Subcutaneous adipose tissue (tissue), 4 donors: ENCODE data around the gene KAT2B. TPM values are rescaled to one million over a fixed set of nuclear protein-coding genes. Genes with fewer than 3 reads are reported as not detected.

ENCODE experiments used
- total RNA-seq, 4 donors: library from RNA; depleted of rRNA; stranded (reverse); fragments of >200 nt; gene quantifications; one replicate each; pipeline ENCODE4 v1.1.0, GENCODE V29; 2016
- TF ChIP-seq, protein P1 (sequence below): fragments of 450-650 bp; IDR thresholded peaks from one replicate; pipeline ENCODE4 v1.5.1; 2016; ENCODE audit warnings: low read depth, mild to moderate bottlenecking, control low read depth, antibody characterized with exemption, moderate library complexity

KAT2B gene
- total RNA-seq, 4 donors from 2014 or later = 37.6 to 44.0 (median 42.6) TPM

DNA sequence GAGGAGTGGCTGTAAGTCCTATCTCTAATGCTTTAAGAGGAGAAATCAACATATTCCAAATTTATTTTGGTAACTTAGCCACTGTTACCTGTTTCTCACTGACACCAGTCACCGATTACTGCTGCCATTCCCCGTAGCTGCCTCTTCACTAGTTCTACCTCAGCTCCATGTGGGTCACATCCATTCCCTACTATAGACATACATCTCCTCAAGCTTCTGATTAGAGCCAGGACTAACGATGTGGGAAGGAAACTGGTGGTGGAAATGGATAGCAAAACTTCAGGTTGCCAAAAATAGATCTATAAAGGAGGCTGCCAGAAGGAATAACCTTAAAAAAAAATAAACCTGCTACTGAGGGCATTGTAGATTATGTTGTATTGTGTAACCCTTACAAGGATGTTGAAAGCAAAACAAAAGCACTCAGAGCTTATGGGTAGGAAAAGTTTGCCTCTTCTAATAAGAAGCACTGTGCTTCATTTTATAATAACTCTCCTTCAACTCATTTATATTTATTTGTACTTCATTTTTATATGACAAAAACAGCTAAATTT, 56.0 kb downstream of the KAT2B start:
- TF ChIP-seq, protein P1, sequence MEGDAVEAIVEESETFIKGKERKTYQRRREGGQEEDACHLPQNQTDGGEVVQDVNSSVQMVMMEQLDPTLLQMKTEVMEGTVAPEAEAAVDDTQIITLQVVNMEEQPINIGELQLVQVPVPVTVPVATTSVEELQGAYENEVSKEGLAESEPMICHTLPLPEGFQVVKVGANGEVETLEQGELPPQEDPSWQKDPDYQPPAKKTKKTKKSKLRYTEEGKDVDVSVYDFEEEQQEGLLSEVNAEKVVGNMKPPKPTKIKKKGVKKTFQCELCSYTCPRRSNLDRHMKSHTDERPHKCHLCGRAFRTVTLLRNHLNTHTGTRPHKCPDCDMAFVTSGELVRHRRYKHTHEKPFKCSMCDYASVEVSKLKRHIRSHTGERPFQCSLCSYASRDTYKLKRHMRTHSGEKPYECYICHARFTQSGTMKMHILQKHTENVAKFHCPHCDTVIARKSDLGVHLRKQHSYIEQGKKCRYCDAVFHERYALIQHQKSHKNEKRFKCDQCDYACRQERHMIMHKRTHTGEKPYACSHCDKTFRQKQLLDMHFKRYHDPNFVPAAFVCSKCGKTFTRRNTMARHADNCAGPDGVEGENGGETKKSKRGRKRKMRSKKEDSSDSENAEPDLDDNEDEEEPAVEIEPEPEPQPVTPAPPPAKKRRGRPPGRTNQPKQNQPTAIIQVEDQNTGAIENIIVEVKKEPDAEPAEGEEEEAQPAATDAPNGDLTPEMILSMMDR = no peak

DNA sequence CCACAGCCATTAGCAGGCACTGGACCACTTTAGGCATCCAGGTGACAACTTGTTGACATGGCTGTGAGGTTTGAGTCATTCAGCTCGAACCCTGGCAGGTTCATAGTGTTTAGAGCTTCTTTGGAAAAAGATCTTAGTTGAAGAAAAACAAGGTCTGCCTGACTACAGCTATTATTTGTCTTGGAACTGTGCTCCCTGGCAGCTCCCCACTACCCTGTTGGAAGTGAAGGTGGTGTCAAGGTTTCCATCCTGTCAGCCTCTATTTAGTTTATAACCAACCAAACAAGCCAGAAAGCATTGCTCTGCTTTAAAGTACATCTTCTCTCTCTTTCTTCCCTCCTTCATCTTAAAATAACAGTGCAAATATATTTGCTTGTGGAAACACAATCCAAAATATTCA, 56.8 kb downstream of the KAT2B start:
- TF ChIP-seq, protein P1 = no peak

DNA sequence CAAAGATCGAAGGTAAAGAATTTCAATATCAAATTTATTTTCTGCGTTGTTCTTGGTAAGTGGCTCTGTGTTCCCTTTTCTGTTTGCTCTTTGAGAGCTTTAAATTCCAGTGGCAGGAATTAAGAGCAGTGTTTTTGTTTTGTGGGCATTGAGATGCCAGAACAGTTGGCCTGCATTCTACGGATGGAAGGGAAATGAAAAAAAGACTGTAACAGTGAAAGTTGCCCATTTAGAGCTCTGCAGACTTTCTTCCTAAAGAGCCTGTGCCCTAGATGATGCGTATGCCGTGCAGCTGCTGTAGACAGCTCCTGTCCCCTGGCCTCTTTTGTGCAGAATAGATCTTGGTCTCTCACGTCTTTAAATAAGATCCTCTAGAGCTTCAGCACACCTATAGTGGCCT, 58.8 kb downstream of the KAT2B start:
- TF ChIP-seq, protein P1 = no peak

DNA sequence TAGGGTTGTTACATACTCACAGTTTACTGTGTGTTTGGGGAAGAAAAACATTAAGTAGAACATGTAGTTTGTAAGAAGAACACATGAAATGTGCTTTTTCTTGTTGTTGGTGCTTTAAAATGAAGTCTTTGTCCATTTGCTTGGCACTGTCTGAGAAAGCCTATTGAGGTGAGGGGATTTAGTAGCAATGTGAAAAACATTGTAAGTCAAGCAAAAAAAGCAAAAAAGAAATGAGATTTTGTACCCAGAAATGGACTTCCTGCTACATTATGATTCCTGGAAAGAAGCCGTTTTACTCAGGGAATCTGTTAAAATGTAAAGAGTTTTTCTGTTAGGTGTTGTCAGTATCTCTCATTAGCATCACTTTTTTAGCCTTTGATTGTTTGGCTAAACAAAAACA, 59.9 kb downstream of the KAT2B start:
- TF ChIP-seq, protein P1 = no peak

DNA sequence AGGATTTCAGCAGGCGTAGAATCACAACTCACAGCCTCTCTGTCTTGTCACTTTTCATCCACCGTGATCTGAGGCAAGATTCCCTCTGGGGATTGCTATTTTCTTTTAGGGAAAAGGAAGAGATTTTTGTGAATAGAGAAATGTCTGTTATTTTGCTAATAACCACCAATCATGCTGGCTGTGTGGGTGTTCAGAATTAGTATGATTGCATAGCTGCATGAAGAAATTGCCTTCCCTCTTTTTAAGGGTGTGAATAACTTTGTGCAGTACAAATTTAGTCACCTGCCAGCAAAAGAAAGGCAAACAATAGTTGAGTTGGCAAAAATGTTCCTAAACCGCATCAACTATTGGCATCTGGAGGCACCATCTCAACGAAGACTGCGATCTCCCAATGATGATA, 60.8 kb downstream of the KAT2B start:
- TF ChIP-seq, protein P1 = no peak

DNA sequence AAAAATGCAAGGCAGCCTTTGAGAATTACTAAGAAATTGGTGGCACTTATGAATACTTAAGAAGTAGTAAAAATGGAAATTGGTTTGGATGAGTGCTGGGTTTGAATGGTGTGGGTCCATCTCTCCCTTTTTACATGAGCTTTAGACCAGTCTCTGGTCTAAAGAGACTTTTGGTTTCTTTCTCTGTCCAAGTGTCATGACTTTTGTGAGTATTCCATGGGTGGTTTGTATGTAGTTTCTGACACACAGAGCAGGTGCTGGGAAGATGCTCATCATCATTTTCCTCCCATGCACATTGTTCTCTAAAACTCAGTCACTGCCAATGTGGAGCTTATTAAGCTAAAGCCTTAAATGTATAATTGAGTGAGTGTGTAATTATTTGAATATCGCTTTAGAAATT, 63.5 kb downstream of the KAT2B start:
- TF ChIP-seq, protein P1 = no peak

DNA sequence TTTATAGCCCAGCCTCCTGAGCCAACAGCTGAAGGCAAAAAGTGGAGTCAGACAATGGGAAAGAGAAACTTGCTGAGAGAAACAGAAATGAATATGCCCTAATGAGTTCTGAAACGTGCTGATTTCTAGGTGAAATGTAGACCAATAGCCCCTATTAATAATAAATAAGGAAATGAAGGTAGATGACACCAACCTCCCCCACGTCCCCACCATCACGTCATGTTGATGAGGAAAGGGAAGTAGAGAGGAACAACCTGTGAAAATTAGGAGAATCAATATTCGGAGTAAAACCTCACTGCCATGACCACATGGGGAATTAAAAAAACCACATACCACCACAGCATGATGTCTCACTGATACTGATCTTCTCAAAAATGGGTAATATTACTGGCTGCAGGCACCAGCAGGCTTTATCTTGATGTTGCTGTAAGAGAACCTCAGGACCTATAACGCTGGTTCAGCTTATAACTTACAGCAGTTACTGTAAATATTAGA, 64.0 kb downstream of the KAT2B start:
- TF ChIP-seq, protein P1 = no peak
